ENCODE measurements around the gene DCANP1.

DCANP1 gene

GRCh38 chr5:135457424-135458071 lies 10.4 kb upstream of the DCANP1 start:
- DNase-seq (ENCODE audit: low read depth, low spot score), result peak; percentile 13

- no peak for DNase-seq (ENCODE audit: low read depth, low spot score)
Observed at GRCh38 chr5:135456238-135457099, 9.3 kb upstream of the DCANP1 start.

- DNase-seq (ENCODE audit: low read depth, low spot score), result no peak
Observed at GRCh38 chr5:135455876-135456237, 8.7 kb upstream of the DCANP1 start.

GRCh38 chr5:135454946-135455345 lies 7.8 kb upstream of the DCANP1 start:
- no peak for DNase-seq (ENCODE audit: low read depth, low spot score)

GRCh38 chr5:135453613-135454012 lies 6.5 kb upstream of the DCANP1 start:
- no peak for DNase-seq (ENCODE audit: low read depth, low spot score)

- no peak for DNase-seq (ENCODE audit: low read depth, low spot score)
Observed at GRCh38 chr5:135452321-135453030, 5.3 kb upstream of the DCANP1 start, which contains the start of gene TIFAB. TSS of gene TIFAB (minus strand) at chr5:135452351. CDS start at chr5:135449939, 2,412 bp downstream.

- no peak for DNase-seq (ENCODE audit: low read depth, low spot score)
Observed at GRCh38 chr5:135451581-135452320, 4.6 kb upstream of the DCANP1 start.

GRCh38 chr5:135450952-135451351 lies 3.8 kb upstream of the DCANP1 start:
- no peak for DNase-seq (ENCODE audit: low read depth, low spot score)

GRCh38 chr5:135450336-135450735 lies 3.2 kb upstream of the DCANP1 start:
- DNase-seq (ENCODE audit: low read depth, low spot score), result no peak

- no peak for DNase-seq (ENCODE audit: low read depth, low spot score)
Observed at GRCh38 chr5:135449644-135450043, 2.5 kb upstream of the DCANP1 start.

- no peak for DNase-seq (ENCODE audit: low read depth, low spot score)
Observed at GRCh38 chr5:135448791-135449507, 1.8 kb upstream of the DCANP1 start.

GRCh38 chr5:135448071-135448739 lies 1.1 kb upstream of the DCANP1 start:
- no peak for DNase-seq (ENCODE audit: low read depth, low spot score)

- no peak for DNase-seq (ENCODE audit: low read depth, low spot score)
Observed at GRCh38 chr5:135446615-135447014, 533 bp downstream of the DCANP1 start.

- DNase-seq (ENCODE audit: low read depth, low spot score), result no peak
Observed at GRCh38 chr5:135446206-135446605, 942 bp downstream of the DCANP1 start.

GRCh38 chr5:135445306-135445985 lies 1.7 kb downstream of the DCANP1 start:
- no peak for DNase-seq (ENCODE audit: low read depth, low spot score)

- no peak for DNase-seq (ENCODE audit: low read depth, low spot score)
Observed at GRCh38 chr5:135444881-135445280, 2.3 kb downstream of the DCANP1 start.

- DNase-seq (ENCODE audit: low read depth, low spot score), result no peak
Observed at GRCh38 chr5:135444360-135444759, 2.8 kb downstream of the DCANP1 start.

- no peak for DNase-seq (ENCODE audit: low read depth, low spot score)
Observed at GRCh38 chr5:135443161-135443960, 3.8 kb downstream of the DCANP1 start.

Data from activated CD4-positive, CD25-positive, alpha-beta regulatory T cell treated with anti-CD3 and anti-CD28 coated beads, Interleukin-2, amount 50 U/mL, for 16 hours (primary cell).